IMR-90 (cell line): ENCODE results near the gene DAB1. TPM values are rescaled to one million over a fixed set of nuclear protein-coding genes. Genes with fewer than 3 reads are reported as not detected.
A peak's percentile ranks its signal among the peaks of the same experiment; 100 is the strongest.

ENCODE experiments used
- ATAC-seq: fragments of 200-7000 bp; cut with Tn5 transposase; 2 replicates; pipeline ENCODE4 v1.9.1; 2020; ENCODE audit warnings: low read depth, mild to moderate bottlenecking, moderate library complexity
- BruUV-seq: library from RNA; stranded (reverse); fragments of 400-500 nt; replicated peaks from 2 replicates; lab custom pipeline; 2021; lab: Mats Ljungman, UMichigan
- CTCF ChIA-PET: fragments of 300-600 bp; formaldehyde crosslinking; extraction: SDS; loops from one replicate; lab custom pipeline; 2021; ENCODE audit warnings: antibody characterized with exemption; lab: Yijun Ruan, JAX
- POLR2A ChIA-PET: fragments of 300-600 bp; sonication (Branson Sonifier 250); formaldehyde crosslinking; loops from one replicate; lab custom pipeline; 2022; ENCODE audit warnings: antibody characterized with exemption; ENCODE audit not compliant: unreplicated experiment; lab: Charles Lee
- DNase-seq: peaks from one replicate; pipeline ENCODE4 v3.0.0; 2013
- H2AFZ ChIP-seq: replicated peaks from 2 replicates; pipeline ENCODE3; 2013; ENCODE audit warnings: low read length, mild to moderate bottlenecking; ENCODE audit not compliant: poor library complexity
- H2AK5ac ChIP-seq: 2 replicates; pipeline ENCODE4 v1.6.1; 2013; ENCODE audit warnings: low read depth, low read length, inconsistent platforms
- H2AK9ac ChIP-seq: replicated peaks from 2 replicates; pipeline ENCODE3; 2013; ENCODE audit warnings: mild to moderate bottlenecking, low read depth, low read length, moderate library complexity; ENCODE audit not compliant: poor library complexity
- H2BK120ac ChIP-seq: 2 replicates; pipeline ENCODE4 v1.6.1; 2013; ENCODE audit warnings: low read depth, low read length, inconsistent platforms
- H2BK15ac ChIP-seq: 3 replicates; pipeline ENCODE4 v1.6.1; 2013; ENCODE audit warnings: low read depth, low read length, inconsistent platforms
- H2BK20ac ChIP-seq: 2 replicates; pipeline ENCODE4 v1.6.1; 2013; ENCODE audit warnings: low read depth, mild to moderate bottlenecking, inconsistent platforms, low read length, moderate library complexity
- H2BK5ac ChIP-seq: 2 replicates; pipeline ENCODE4 v1.6.1; 2013; ENCODE audit warnings: mild to moderate bottlenecking, low read depth, low read length, inconsistent platforms; ENCODE audit not compliant: poor library complexity, severe bottlenecking
- H3K14ac ChIP-seq: replicated peaks from 2 replicates; pipeline ENCODE4 v1.6.1; 2013; ENCODE audit warnings: low read depth, low read length, inconsistent platforms
- H3K18ac ChIP-seq: 2 replicates; pipeline ENCODE4 v1.6.1; 2013; ENCODE audit warnings: low read depth, low read length, control low read depth
- H3K23ac ChIP-seq: 2 replicates; pipeline ENCODE4 v1.6.1; 2013; ENCODE audit warnings: low read depth, low read length, inconsistent platforms
- H3K27ac ChIP-seq: 2 replicates; pipeline ENCODE4 v1.5.1; 2013; ENCODE audit warnings: mild to moderate bottlenecking, control low read depth, low read length; ENCODE audit not compliant: insufficient read depth
- H3K27me3 ChIP-seq: 2 replicates; pipeline ENCODE4 v1.6.1; 2013; ENCODE audit warnings: low read length; ENCODE audit not compliant: control insufficient read depth, insufficient read depth
- H3K36me3 ChIP-seq: 2 replicates; pipeline ENCODE4 v1.6.1; 2013; ENCODE audit warnings: low read length, mixed read lengths; ENCODE audit not compliant: control insufficient read depth, insufficient read depth
- H3K4ac ChIP-seq: 2 replicates; pipeline ENCODE4 v1.6.1; 2013; ENCODE audit warnings: low read depth, low read length, inconsistent platforms
- H3K4me1 ChIP-seq: 2 replicates; pipeline ENCODE4 v1.6.1; 2013; ENCODE audit warnings: low read length, mixed read lengths; ENCODE audit not compliant: control insufficient read depth, insufficient read depth
- H3K4me2 ChIP-seq: 2 replicates; pipeline ENCODE4 v1.6.1; 2013; ENCODE audit warnings: low read depth, mild to moderate bottlenecking, control low read depth, low read length, moderate library complexity
- H3K4me3 ChIP-seq: 2 replicates; pipeline ENCODE4 v1.5.1; 2013; ENCODE audit warnings: low read depth, mild to moderate bottlenecking, control low read depth, low read length, moderate library complexity; ENCODE audit not compliant: insufficient read depth
- H3K56ac ChIP-seq: 2 replicates; pipeline ENCODE4 v1.6.1; 2013; ENCODE audit warnings: low read length, inconsistent platforms; ENCODE audit not compliant: insufficient read depth; ENCODE audit errors: extremely low read depth
- H3K79me1 ChIP-seq, 2 experiments: 2 replicates each; pipeline ENCODE4 v1.6.1; 2013; ENCODE audit warnings: low read length in 2 of 2, inconsistent platforms in 1 of 2, low read depth in 1 of 2
- H3K9ac ChIP-seq: 2 replicates; pipeline ENCODE4 v1.6.1; 2013; ENCODE audit warnings: low read depth, low read length, control low read depth
- H3K9me1 ChIP-seq: 2 replicates; pipeline ENCODE4 v1.6.1; 2013; ENCODE audit warnings: low read length, inconsistent platforms; ENCODE audit not compliant: insufficient read depth
- H3K9me3 ChIP-seq: 2 replicates; pipeline ENCODE4 v1.6.1; 2013; ENCODE audit warnings: low read length; ENCODE audit not compliant: control insufficient read depth, insufficient read depth
- H4K20me1 ChIP-seq: 2 replicates; pipeline ENCODE4 v1.6.1; 2013; ENCODE audit warnings: low read length, inconsistent platforms; ENCODE audit not compliant: insufficient read depth
- H4K5ac ChIP-seq: 2 replicates; pipeline ENCODE4 v1.6.1; 2013; ENCODE audit warnings: mild to moderate bottlenecking, low read depth, low read length, control low read depth
- H4K8ac ChIP-seq, 2 experiments: 2 replicates each; pipeline ENCODE4 v1.6.1; 2013; ENCODE audit warnings: low read depth in 2 of 2, low read length in 2 of 2, control low read depth in 1 of 2, inconsistent platforms in 1 of 2
- H4K91ac ChIP-seq: 2 replicates; pipeline ENCODE4 v1.6.1; 2013; ENCODE audit warnings: low read depth, low read length, inconsistent platforms; ENCODE audit not compliant: insufficient read depth
- CEBPB ChIP-seq: IDR thresholded peaks from 2 replicates; pipeline ENCODE4 v1.6.1; 2012; ENCODE audit warnings: low read depth, low read length, improper control_type of control experiment
- NFE2L2 ChIP-seq: fragments of 150-350 bp; IDR thresholded peaks from 2 replicates; pipeline ENCODE4 v1.6.1; 2016; ENCODE audit warnings: low read depth, mild to moderate bottlenecking, low read length
- WGBS, 2 experiments: methylation state at CpG; one replicate each; pipeline versions ENCODE4 v1.1.5 to v1.1.7; 2013; ENCODE audit warnings: missing lambda C conversion rate in 2 of 2; ENCODE audit not compliant: insufficient read length in 1 of 2; ENCODE audit errors: extremely low coverage in 2 of 2; 5-methylcytosine and 5-hydroxymethylcytosine counted together
- dilution Hi-C: fragments of 300-500 bp; cut with HindIII; formaldehyde crosslinking; loops from one replicate; pipeline ENCODE4 v1.14.3; 2018; ENCODE audit warnings: low sequenced_read_pairs; ENCODE audit not compliant: unreplicated experiment
- in situ Hi-C: fragments of 300-500 bp; cut with MboI; formaldehyde crosslinking; loops from 3 replicates; pipeline ENCODE4 v1.14.3; 2019; ENCODE audit warnings: low sequenced_read_pairs, inconsistent platforms, mixed read lengths
- intact Hi-C: fragments of 100-400 bp; cut with micrococcal nuclease; formaldehyde crosslinking; loops from 2 replicates; pipeline ENCODE4 v1.10.0; 2022
- polyA plus RNA-seq, 3 experiments: library from polyadenylated mRNA; depleted of rRNA; stranded (reverse); fragments of >200 nt; gene quantifications; 2 replicates each; pipeline ENCODE4 v1.2.3, GENCODE V29; 2012; ENCODE audit warnings: low replicate concordance in 1 of 3
- total RNA-seq: library from RNA; depleted of rRNA; stranded (reverse); fragments of >200 nt; gene quantifications from 2 replicates; pipeline ENCODE4 v1.2.3, GENCODE V29; 2012

Gene DAB1
- total and polyA plus RNA-seq, 2 of the 4 experiments (the other 2 are of a cell fraction), result 0.18 to 0.41 TPM

GRCh38 chr1:57132993-57133622 is 290.8 kb downstream of the DAB1 start:
- in situ Hi-C loops (no loop called here), dilution Hi-C loops (no loop called here), intact Hi-C loops (no loop called here)
- H3K27me3 ChIP-seq, result no peaks in the 10 kb centered on the region
- H3K56ac ChIP-seq, result no peak overlapping the region
- ChIA-PET CTCF (no interaction called here), POLR2A (no interaction called here)
- no TSS peak for BruUV-seq
- no peak overlapping the region for H4K8ac ChIP-seq
- WGBS, 2 experiments, result no CpG with 5 or more reads among the region's 4 CpGs
- H3K4ac ChIP-seq, result no peak overlapping the region
- no peak overlapping the region for H3K27ac ChIP-seq
- H4K91ac ChIP-seq, result no peak overlapping the region
- DNase-seq (peak; percentile 7), ATAC-seq (no peak)
- no peaks in the 10 kb centered on the region for H3K9me3 ChIP-seq
- H2BK5ac ChIP-seq, result no peak overlapping the region
- no peak overlapping the region for H3K9ac ChIP-seq
- H4K5ac ChIP-seq, result no peak overlapping the region
- H3K9me1 ChIP-seq, result no peaks in the 10 kb centered on the region
- no peak overlapping the region for H3K14ac ChIP-seq
- H2AK5ac ChIP-seq, result no peak overlapping the region
- no peak overlapping the region for H2AK9ac ChIP-seq
- no peak overlapping the region for H3K18ac ChIP-seq
- TF ChIP-seq NFE2L2 (no peak), CEBPB (peak; percentile 88)
- no peak overlapping the region for H2BK20ac ChIP-seq
- H2BK15ac ChIP-seq, result no peak overlapping the region
- H3K79me1 ChIP-seq, result no peaks in the 10 kb centered on the region
- no peak overlapping the region for H2AFZ ChIP-seq
- no peak overlapping the region for H3K4me3 ChIP-seq
- no peaks in the 10 kb centered on the region for H3K4me1 ChIP-seq
- H3K36me3 ChIP-seq, result no peaks in the 10 kb centered on the region
- no peaks in the 10 kb centered on the region for H4K20me1 ChIP-seq
- H3K4me2 ChIP-seq, result no peak overlapping the region
- no peak overlapping the region for H2BK120ac ChIP-seq
- H3K23ac ChIP-seq, result no peak overlapping the region
